NT2/D1 (cell line): ENCODE data around the gene GNAO1.
A peak's percentile ranks its signal among the peaks of the same experiment; 100 is the strongest.

Experiments used
- DNase-seq: peaks from one replicate; pipeline ENCODE4 v3.0.0-alpha.2; 2011; ENCODE audit warnings: low read depth, low spot score
- H3K27me3 ChIP-seq: 2 replicates; pipeline ENCODE4 v1.6.0; 2011; ENCODE audit warnings: mild to moderate bottlenecking; ENCODE audit not compliant: insufficient read length, insufficient read depth
- H3K36me3 ChIP-seq: 2 replicates; pipeline ENCODE4 v1.6.1; 2011; ENCODE audit warnings: mild to moderate bottlenecking, low read length, mixed read lengths; ENCODE audit not compliant: insufficient read depth, insufficient read length
- H3K4me1 ChIP-seq: 2 replicates; pipeline ENCODE4 v1.5.1; 2011; ENCODE audit not compliant: insufficient read depth, insufficient read length
- H3K4me3 ChIP-seq: 2 replicates; pipeline ENCODE4 v1.5.1; 2011; ENCODE audit warnings: low read depth; ENCODE audit not compliant: insufficient read length
- H3K9ac ChIP-seq: 2 replicates; pipeline ENCODE4 v1.6.0; 2011; ENCODE audit warnings: low read depth; ENCODE audit not compliant: insufficient read length
- H3K9me3 ChIP-seq: 2 replicates; pipeline ENCODE4 v1.5.1; 2011; ENCODE audit warnings: mild to moderate bottlenecking, low read length; ENCODE audit not compliant: insufficient read depth
- SUZ12 ChIP-seq: IDR thresholded peaks from 2 replicates; pipeline ENCODE4 v1.6.1; 2011; ENCODE audit not compliant: insufficient read length, insufficient read depth; ENCODE audit errors: extremely low read depth
- YY1 ChIP-seq: IDR thresholded peaks from 2 replicates; pipeline ENCODE4 v1.6.1; 2011; ENCODE audit not compliant: insufficient read length, insufficient read depth
- ZNF274 ChIP-seq: IDR thresholded peaks from 2 replicates; pipeline ENCODE4 v1.6.1; 2011; ENCODE audit warnings: mild to moderate bottlenecking, low read depth, low read length

The GNAO1 gene

DNA sequence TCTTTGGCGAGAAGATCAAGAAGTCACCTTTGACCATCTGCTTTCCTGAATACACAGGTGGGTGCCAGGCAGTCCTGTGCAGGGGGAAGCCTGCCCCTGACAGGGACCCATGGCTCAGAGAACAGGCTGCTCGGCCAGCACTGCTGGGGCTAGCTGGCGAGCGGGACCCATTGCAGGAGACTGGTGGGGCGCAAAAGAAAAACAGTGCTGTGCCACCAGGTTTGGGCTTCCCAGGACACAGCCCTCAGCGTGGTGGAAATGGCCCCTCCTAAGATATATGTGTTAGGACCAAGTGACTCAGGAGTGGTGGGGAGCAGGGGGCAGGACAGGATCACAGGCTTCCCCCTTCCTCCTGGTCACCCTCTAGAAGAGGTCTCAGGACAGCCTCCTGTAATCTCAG lies 160.2 kb downstream of the GNAO1 start:
- Histone ChIP-seq H3K9ac (no peak overlapping the region), H3K9me3 (no peaks in the 10 kb centered on the region), H3K36me3 (no peaks in the 10 kb centered on the region), H3K4me3 (no peak overlapping the region), H3K27me3 (no peaks in the 10 kb centered on the region), H3K4me1 (no peaks in the 10 kb centered on the region)
- DNase-seq, result no peak
- TF ChIP-seq YY1, result no peak

DNA sequence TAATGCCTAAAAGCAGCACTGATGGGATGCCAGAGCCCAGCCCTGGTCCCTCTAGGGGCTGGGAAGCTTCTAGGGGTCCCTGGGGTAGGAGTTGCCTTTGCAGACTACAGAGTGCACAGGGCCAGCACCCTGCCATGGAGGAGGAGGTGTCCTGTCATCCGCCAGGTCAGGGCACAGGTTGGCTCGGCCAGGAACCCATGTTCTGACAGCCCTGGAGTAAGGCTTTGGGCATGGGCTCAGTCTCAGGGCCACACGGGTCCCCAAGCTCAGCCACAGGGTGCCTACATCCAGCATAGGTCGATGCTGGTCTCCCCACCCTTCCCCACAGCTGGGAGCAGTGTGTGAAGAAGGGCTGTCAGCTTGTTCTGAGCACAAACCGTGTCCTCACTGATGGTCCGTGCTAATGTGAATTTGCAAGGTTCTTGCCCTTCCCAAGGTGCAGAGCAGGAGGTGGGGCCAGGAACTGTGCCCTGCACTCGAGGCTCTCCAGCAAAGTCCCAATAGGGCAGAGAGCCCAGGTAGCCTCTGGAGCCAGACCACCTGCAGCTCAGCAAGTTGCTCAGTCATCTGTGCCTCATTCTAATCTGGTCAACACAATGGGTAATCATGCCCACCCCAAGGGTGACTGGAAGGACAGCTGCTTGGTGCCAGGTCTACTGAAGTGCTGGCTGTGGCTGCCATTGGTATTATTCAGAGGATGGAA lies 161.2 kb downstream of the GNAO1 start:
- H3K27me3 ChIP-seq, result no peaks in the 10 kb centered on the region
- H3K4me1 ChIP-seq, result peaks cover 3% of the 10 kb centered on the region
- TF ChIP-seq ZNF274, result no peak
- TF ChIP-seq YY1, result no peak
- TF ChIP-seq SUZ12, result no peak

DNA sequence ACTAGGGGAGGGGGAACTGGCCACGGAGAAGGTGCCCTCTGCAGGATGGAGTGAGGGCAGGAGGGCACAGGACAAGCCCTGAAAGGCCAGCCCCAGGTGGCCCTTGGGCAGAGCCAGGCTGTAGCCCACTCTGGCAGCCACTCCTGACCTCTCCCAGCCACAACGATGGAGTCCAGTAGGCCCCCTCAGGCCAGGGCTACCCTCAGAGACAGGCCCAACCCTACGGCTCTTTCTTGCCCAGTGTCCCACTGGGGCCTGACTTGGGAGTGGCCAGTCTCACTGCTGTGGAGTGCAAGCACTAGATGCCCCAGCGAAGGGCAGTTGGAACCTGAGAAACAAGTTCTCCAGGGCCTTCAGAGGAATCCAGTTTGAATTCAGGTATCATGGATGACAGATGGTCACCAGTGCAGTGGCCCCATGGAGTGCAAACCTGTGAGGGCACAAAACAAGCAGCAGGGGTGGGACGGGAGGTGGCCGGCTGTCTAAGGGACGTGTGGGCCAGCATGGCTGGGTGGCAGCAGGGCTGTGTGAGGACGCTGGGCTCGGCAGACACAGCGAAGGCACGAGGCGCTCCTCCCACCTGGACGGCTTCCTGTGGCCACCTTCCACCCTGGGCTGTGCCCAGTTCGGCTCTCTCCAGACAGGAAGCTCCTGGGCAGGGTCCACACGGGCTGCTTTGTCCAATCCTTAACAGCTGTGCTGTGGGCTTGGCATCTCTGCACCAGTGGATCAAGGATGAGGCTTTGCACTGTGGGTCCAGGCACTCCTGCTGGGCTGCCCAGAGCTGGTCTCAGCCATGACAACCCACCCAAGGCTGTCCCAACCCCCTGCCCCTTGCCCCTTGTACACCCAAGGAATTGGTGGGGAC lies 162.0 kb downstream of the GNAO1 start:
- no peak for TF ChIP-seq YY1
- TF ChIP-seq ZNF274, result no peak
- TF ChIP-seq SUZ12, result no peak
- no peak for DNase-seq

More for the DNA sequence above, 161.2 kb downstream of the GNAO1 start:
- no peaks in the 10 kb centered on the region for H3K36me3 ChIP-seq
- no peak overlapping the region for H3K9ac ChIP-seq
- no peak overlapping the region for H3K4me3 ChIP-seq
- DNase-seq, result no peak
- H3K9me3 ChIP-seq, result no peaks in the 10 kb centered on the region

DNA sequence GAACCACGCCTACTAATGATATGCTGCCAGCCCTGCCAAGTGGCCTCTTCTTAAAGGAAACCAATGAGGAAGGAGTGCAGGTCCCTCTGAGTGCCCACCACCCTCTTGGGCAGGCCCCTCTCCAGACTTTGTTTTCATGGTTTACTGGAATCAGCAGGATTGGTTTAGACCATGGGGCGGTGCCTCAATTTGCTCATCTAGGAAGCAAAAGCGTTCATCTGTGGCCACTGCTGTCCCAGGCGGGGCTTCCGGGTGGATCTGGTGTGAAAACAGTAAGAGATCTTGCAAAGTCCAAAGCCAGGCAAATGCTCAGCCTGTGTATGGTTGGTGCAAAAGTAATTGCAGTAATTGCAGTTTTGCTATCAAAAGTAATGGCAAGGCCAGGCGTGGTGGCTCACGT lies 162.7 kb downstream of the GNAO1 start:
- Histone ChIP-seq H3K9ac (no peak overlapping the region), H3K36me3 (no peaks in the 10 kb centered on the region), H3K27me3 (no peaks in the 10 kb centered on the region), H3K9me3 (no peaks in the 10 kb centered on the region), H3K4me1 (peaks cover 10% of the 10 kb centered on the region), H3K4me3 (no peak overlapping the region)
- no peak for DNase-seq
- no peak for TF ChIP-seq ZNF274
- TF ChIP-seq SUZ12, result no peak
- no peak for TF ChIP-seq YY1

More for the DNA sequence above, 162.0 kb downstream of the GNAO1 start:
- Histone ChIP-seq H3K27me3 (no peaks in the 10 kb centered on the region), H3K4me1 (peaks cover 10% of the 10 kb centered on the region), H3K9me3 (no peaks in the 10 kb centered on the region), H3K4me3 (no peak overlapping the region), H3K36me3 (no peaks in the 10 kb centered on the region), H3K9ac (no peak overlapping the region)

DNA sequence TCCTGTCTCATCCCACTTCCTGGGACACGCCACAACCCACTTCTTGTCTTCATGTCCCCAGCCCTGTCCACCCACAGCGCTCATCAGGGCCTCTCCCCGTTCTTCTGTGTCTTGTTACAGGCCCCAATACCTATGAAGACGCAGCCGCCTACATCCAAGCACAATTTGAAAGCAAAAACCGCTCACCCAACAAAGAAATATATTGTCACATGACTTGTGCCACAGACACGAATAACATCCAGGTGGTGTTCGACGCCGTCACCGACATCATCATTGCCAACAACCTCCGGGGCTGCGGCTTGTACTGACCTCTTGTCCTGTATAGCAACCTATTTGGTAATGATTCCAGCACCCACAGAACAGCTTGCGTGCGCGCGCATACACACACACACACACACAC lies 163.5 kb downstream of the GNAO1 start:
- Histone ChIP-seq H3K4me1 (peaks cover 10% of the 10 kb centered on the region), H3K4me3 (no peak overlapping the region), H3K27me3 (no peaks in the 10 kb centered on the region), H3K36me3 (no peaks in the 10 kb centered on the region), H3K9ac (no peak overlapping the region), H3K9me3 (no peaks in the 10 kb centered on the region)
- no peak for DNase-seq
- TF ChIP-seq SUZ12, result no peak
- TF ChIP-seq ZNF274, result no peak
- no peak for TF ChIP-seq YY1

DNA sequence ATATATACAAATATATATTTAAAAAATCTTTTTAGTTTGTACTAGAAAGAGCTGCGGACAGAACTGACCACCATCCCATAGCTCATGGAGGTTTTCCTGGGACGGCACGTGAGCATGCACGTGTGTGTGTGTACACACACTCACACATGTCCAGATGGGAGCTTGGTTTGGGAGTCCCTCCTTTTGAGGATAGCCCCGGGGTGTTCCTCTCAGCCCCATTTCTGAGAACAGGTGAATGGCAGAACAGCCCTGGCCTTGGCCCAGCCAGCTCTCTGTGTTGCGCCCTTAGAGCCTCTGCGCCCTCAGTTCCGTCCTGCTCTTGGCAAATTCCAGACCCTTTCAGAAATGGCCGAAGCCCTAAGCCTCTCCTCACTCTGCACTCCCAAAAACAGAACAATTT lies 163.9 kb downstream of the GNAO1 start:
- no peaks in the 10 kb centered on the region for H3K27me3 ChIP-seq
- no peak overlapping the region for H3K4me3 ChIP-seq
- no peak for TF ChIP-seq ZNF274
- no peak for TF ChIP-seq SUZ12
- TF ChIP-seq YY1, result no peak
- H3K9me3 ChIP-seq, result no peaks in the 10 kb centered on the region
- H3K36me3 ChIP-seq, result peaks cover 4% of the 10 kb centered on the region
- no peak for DNase-seq
- peaks cover 13% of the 10 kb centered on the region for H3K4me1 ChIP-seq
- H3K9ac ChIP-seq, result peak overlapping the region; percentile 5

DNA sequence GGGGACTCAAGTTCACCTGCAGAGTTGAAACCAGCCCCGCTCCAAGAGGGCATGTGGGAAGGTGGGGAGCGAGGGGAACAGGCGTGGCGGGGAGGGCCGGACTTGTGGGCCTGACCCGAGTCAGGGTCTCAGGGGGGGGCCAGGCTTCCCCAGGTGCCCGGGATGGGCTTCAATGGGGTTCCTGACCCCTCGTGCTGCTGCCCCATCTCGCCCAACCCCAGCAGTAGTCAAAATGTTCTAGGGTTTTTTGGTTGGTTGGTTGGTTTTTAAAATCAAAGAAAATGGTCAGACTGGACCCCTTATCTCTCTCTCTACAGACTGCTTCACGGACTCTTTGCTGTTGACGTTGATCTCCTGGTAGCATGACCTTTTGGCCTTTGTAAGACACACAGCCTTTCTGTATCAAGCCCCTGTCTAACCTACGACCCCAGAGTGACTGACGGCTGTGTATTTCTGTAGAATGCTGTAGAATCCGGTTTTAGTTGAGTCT lies 164.5 kb downstream of the GNAO1 start:
- H3K4me1 ChIP-seq, result peaks cover 13% of the 10 kb centered on the region
- no peak for DNase-seq
- TF ChIP-seq ZNF274 (no peak), SUZ12 (no peak), YY1 (no peak)
- no peaks in the 10 kb centered on the region for H3K27me3 ChIP-seq
- H3K36me3 ChIP-seq, result peaks cover 10% of the 10 kb centered on the region
- H3K9me3 ChIP-seq, result no peaks in the 10 kb centered on the region
- no peak overlapping the region for H3K4me3 ChIP-seq
- peak overlapping the region; percentile 65 for H3K9ac ChIP-seq
